Inflammatory macrophage treated with lipopolysaccharide for 1 hour (primary cell): ENCODE data around the gene GLT8D2.
"Not testable (repeated sequence)": the region's sequence is repeated elsewhere in the genome, so short reads cannot be mapped to it uniquely, and the experiment has no call there.

Source experiments
- DNase-seq, 2 donors: peaks; one replicate each; pipeline ENCODE4 v3.0.0-alpha.2; 2020 to 2022

The GLT8D2 gene

GRCh38 chr12:104049278-104049902 lies 597 bp downstream of the GLT8D2 start:
- DNase-seq, result no peak

- no peak for DNase-seq
These were observed 1.2 kb downstream of the GLT8D2 start for GRCh38 chr12:104048811-104049210.

- DNase-seq, result no peak
These were observed 1.8 kb downstream of the GLT8D2 start for GRCh38 chr12:104048162-104048561.

- DNase-seq, result no peak
These were observed 3.7 kb downstream of the GLT8D2 start for GRCh38 chr12:104046306-104046705.

- DNase-seq, result no peak
These were observed 5.8 kb downstream of the GLT8D2 start for GRCh38 chr12:104044158-104044557.

GRCh38 chr12:104042580-104042979 lies 7.4 kb downstream of the GLT8D2 start:
- DNase-seq, result no peak

- DNase-seq, result not testable (repeated sequence)
These were observed 10.2 kb downstream of the GLT8D2 start for GRCh38 chr12:104039769-104040168.

GRCh38 chr12:104036143-104036542 lies 13.8 kb downstream of the GLT8D2 start:
- DNase-seq, result not testable (repeated sequence)

- DNase-seq, result not testable (repeated sequence)
These were observed 19.4 kb downstream of the GLT8D2 start for GRCh38 chr12:104030596-104030995.

GRCh38 chr12:104026841-104027599 lies 23.0 kb downstream of the GLT8D2 start:
- no peak for DNase-seq

- DNase-seq, result no peak
These were observed 24.2 kb downstream of the GLT8D2 start for GRCh38 chr12:104025771-104026170.

- DNase-seq, result no peak
These were observed 25.6 kb downstream of the GLT8D2 start for GRCh38 chr12:104024348-104024747.

- no peak for DNase-seq
These were observed 26.3 kb downstream of the GLT8D2 start for GRCh38 chr12:104023710-104024109.

GRCh38 chr12:104022786-104023185 lies 27.2 kb downstream of the GLT8D2 start:
- no peak for DNase-seq

- DNase-seq, result not testable (repeated sequence)
These were observed 28.1 kb downstream of the GLT8D2 start for GRCh38 chr12:104021862-104022261.

GRCh38 chr12:104012331-104012730 lies 37.7 kb downstream of the GLT8D2 start:
- DNase-seq, result no peak

- no peak for DNase-seq
These were observed 38.7 kb downstream of the GLT8D2 start for GRCh38 chr12:104011253-104011652.

GRCh38 chr12:104010606-104011169 lies 39.3 kb downstream of the GLT8D2 start:
- DNase-seq, result no peak

- DNase-seq, result no peak
These were observed 39.9 kb downstream of the GLT8D2 start for GRCh38 chr12:104010121-104010520.

GRCh38 chr12:104006929-104007328 lies 43.1 kb downstream of the GLT8D2 start:
- DNase-seq, result no peak

- DNase-seq, result no peak
These were observed 46.4 kb downstream of the GLT8D2 start for GRCh38 chr12:104003596-104003995.

- no peak for DNase-seq
These were observed 47.3 kb downstream of the GLT8D2 start for GRCh38 chr12:104002686-104003085.

GRCh38 chr12:104000807-104001434 lies 49.1 kb downstream of the GLT8D2 start:
- no peak for DNase-seq

- DNase-seq, result no peak
These were observed 51.0 kb downstream of the GLT8D2 start for GRCh38 chr12:103998976-103999375.
